Activated naive CD8-positive, alpha-beta T cell treated with anti-CD3 and anti-CD28 coated beads for 36 hours (primary cell): ENCODE measurements around the gene ERICH2. TPM values are rescaled to one million over a fixed set of nuclear protein-coding genes. Genes with fewer than 3 reads are reported as not detected.

Experiments used
- DNase-seq: peaks from one replicate; pipeline ENCODE4 v3.0.0; 2021
- H3K27ac Mint-ChIP-seq: one replicate; pipeline ENCODE4 v1.8.0; 2022; ENCODE audit warnings: mild to moderate bottlenecking, moderate library complexity, mixed read lengths
- H3K27me3 Mint-ChIP-seq: one replicate; pipeline ENCODE4 v1.8.0; 2022; ENCODE audit warnings: mild to moderate bottlenecking, mixed read lengths
- H3K36me3 Mint-ChIP-seq: one replicate; pipeline ENCODE4 v1.8.0; 2021; ENCODE audit warnings: mild to moderate bottlenecking, mixed read lengths
- H3K4me1 Mint-ChIP-seq: one replicate; pipeline ENCODE4 v1.8.0; 2021; ENCODE audit warnings: mixed read lengths
- H3K4me3 Mint-ChIP-seq: one replicate; pipeline ENCODE4 v1.8.0; 2022; ENCODE audit warnings: mild to moderate bottlenecking, moderate library complexity, mixed read lengths
- H3K9me3 Mint-ChIP-seq: one replicate; pipeline ENCODE4 v1.8.0; 2022; ENCODE audit warnings: mixed read lengths
- total RNA-seq, 2 experiments: library from RNA; stranded (reverse); gene quantifications; one replicate each; pipeline ENCODE4 v1.2.3, GENCODE V29; 2021

The ERICH2 gene
- total RNA-seq, 2 experiments from 2014 or later: 0.40 TPM; not detected in 1

DNA sequence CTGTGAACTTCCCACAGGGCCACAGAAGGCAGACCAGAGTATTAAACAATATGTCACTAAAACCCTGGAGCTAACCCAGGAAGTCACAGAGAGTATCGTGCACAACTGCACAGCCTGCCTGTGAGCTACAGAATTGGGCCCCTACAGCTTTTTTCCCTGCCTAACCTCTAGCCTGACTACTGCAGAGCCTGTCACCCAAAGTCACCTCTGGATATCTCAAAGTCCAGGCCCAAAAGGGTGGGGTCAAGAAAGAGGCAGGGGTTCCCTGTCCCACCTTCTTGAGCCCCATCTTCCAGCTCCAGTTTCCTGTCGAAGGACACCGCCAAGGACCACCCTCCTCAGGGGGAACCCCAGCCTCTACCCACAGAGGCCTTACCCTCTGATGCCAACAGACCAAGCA is 60.0 kb downstream of the ERICH2 start:
- no peak overlapping the region for H3K4me3 Mint-ChIP-seq
- H3K27me3 Mint-ChIP-seq: peaks cover 63% of the 10 kb centered on the region
- no peaks in the 10 kb centered on the region for H3K36me3 Mint-ChIP-seq
- H3K9me3 Mint-ChIP-seq: no peaks in the 10 kb centered on the region
- no peak overlapping the region for H3K27ac Mint-ChIP-seq
- no peak for DNase-seq
- peaks cover 4% of the 10 kb centered on the region for H3K4me1 Mint-ChIP-seq

GRCh38 chr2:170831115-170831514 is 60.9 kb downstream of the ERICH2 start:
- Mint-ChIP-seq H3K36me3 (no peaks in the 10 kb centered on the region), H3K4me3 (no peak overlapping the region), H3K27me3 (peaks cover 61% of the 10 kb centered on the region), H3K27ac (no peak overlapping the region), H3K4me1 (peaks cover 4% of the 10 kb centered on the region), H3K9me3 (no peaks in the 10 kb centered on the region)
- DNase-seq: no peak

DNA sequence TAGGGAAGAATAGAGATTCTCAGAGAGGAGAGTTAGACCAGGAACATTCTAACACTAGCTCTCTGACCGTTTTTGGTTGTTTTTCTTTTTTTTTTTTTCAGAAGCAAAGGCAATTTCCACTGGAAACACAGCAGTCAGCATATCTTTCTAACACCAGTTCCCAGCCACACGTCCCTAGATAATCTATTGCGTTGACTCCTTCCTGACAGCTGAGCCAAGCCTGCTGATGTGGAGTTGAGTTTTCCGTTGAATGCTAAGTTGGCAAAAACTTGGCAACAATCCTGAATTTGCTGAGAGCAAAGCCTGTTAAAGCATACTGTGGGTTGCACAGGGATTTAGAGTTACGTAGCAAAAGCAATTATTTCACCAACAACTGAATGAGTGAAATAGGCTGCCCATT is 65.8 kb downstream of the ERICH2 start:
- Mint-ChIP-seq H3K27me3 (peaks cover 25% of the 10 kb centered on the region), H3K27ac (no peak overlapping the region)

DNA sequence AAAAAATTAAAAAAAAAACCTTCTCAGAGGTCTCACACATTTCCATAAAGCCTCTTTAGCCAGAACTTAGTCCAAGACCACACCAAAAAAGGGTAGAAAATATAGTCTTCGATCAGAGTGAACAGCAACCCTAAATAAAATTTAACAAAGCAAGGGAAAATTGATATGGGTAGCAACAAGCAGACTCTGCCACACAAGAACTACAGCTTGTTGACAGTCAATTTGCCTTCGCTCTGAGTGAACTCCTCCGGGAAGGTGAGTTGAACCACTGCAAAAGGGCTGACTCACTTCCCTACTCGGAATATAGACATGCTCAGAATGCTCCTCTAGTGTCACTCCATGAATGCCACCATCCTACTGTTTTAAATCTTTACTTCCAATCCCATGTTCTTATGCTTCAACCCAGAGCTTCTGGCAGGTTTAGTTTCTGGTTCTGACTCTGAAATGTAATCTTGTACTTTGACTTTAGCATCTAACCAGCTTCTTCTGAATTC is 70.6 kb downstream of the ERICH2 start:
- Mint-ChIP-seq H3K27ac (no peak overlapping the region), H3K9me3 (no peaks in the 10 kb centered on the region), H3K36me3 (peaks cover 3% of the 10 kb centered on the region), H3K4me1 (peaks cover 18% of the 10 kb centered on the region), H3K27me3 (peaks cover 15% of the 10 kb centered on the region), H3K4me3 (no peak overlapping the region)
- DNase-seq: no peak

More for the DNA sequence above, 65.8 kb downstream of the ERICH2 start:
- H3K4me3 Mint-ChIP-seq: no peak overlapping the region
- peaks cover 4% of the 10 kb centered on the region for H3K4me1 Mint-ChIP-seq
- no peak for DNase-seq
- peaks cover 3% of the 10 kb centered on the region for H3K36me3 Mint-ChIP-seq
- H3K9me3 Mint-ChIP-seq: no peaks in the 10 kb centered on the region

DNA sequence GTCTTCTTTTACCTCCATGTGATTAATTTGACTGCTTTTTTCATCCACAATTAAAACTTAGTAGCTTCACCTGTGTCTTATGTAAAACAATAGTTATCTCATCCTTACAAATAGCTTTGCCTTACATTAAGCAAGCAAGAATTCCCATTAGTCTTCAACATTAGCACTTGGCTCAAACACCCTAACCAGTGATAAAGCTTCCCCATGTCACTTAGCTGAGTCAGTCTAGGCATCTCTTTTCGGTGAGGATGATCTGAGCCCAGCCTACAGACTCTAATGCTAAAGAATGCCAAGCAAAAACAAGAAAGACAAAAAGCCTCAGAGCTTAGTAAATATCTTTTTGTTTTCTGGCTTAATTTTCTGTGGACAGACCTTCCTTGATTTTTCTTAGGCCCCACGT is 72.6 kb downstream of the ERICH2 start:
- Mint-ChIP-seq H3K27me3 (peaks cover 14% of the 10 kb centered on the region), H3K4me3 (no peak overlapping the region), H3K36me3 (peaks cover 3% of the 10 kb centered on the region), H3K27ac (no peak overlapping the region), H3K9me3 (no peaks in the 10 kb centered on the region), H3K4me1 (peaks cover 18% of the 10 kb centered on the region)
- no peak for DNase-seq

DNA sequence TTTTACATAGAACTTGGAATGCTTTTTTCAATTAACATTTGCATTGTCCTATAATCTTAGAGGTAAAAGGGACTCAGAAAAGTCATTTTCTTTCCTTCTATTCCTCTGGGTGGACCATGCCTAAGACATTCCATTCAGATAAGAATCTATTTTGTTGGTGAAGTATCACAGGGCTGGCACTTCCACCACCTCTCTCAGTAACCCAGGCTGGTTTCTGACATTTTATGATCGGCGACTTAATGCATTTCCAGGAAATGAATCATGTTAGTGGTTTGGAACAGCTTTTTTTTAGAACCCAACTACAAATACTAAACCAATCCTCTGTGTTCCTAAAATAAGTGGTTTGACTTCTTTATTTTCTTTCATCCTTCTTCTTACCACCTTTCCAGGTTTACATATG is 73.5 kb downstream of the ERICH2 start:
- H3K4me3 Mint-ChIP-seq: no peak overlapping the region

GRCh38 chr2:170845343-170845742 is 75.2 kb downstream of the ERICH2 start:
- Mint-ChIP-seq H3K27ac (no peak overlapping the region), H3K9me3 (no peaks in the 10 kb centered on the region), H3K4me1 (peaks cover 18% of the 10 kb centered on the region), H3K36me3 (peaks cover 2% of the 10 kb centered on the region), H3K27me3 (peaks cover 4% of the 10 kb centered on the region), H3K4me3 (no peak overlapping the region)
- no peak for DNase-seq

More for the DNA sequence above, 73.5 kb downstream of the ERICH2 start:
- DNase-seq: no peak
- H3K27ac Mint-ChIP-seq: peak overlapping the region; percentile 45
- H3K4me1 Mint-ChIP-seq: peaks cover 18% of the 10 kb centered on the region
- H3K36me3 Mint-ChIP-seq: peaks cover 3% of the 10 kb centered on the region
- no peaks in the 10 kb centered on the region for H3K9me3 Mint-ChIP-seq
- H3K27me3 Mint-ChIP-seq: peaks cover 11% of the 10 kb centered on the region

DNA sequence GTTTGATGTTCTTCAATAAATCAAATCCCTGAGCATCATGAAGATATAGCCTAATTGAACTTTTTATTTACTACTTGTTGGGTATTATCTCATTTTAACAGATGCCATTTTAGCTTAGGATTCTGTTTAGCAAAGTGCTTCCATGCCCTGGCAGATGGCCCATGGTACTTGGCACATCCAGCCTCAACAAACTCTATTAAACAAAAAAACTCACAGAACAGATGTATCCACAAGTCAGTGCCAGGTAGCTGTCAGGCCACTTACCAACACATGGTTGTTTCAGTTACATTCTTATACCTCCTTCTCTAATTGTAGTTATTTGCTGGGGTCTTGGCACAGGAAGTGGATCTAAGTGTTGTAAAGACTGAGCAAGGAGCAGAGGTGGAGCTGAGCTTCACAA is 76.1 kb downstream of the ERICH2 start:
- Mint-ChIP-seq H3K27ac (no peak overlapping the region), H3K9me3 (no peaks in the 10 kb centered on the region)
- DNase-seq: no peak

GRCh38 chr2:170847716-170848115 is 77.5 kb downstream of the ERICH2 start:
- no peak overlapping the region for H3K4me3 Mint-ChIP-seq

More for the DNA sequence above, 76.1 kb downstream of the ERICH2 start:
- Mint-ChIP-seq H3K27me3 (peaks cover 4% of the 10 kb centered on the region), H3K4me1 (peaks cover 18% of the 10 kb centered on the region), H3K36me3 (no peaks in the 10 kb centered on the region), H3K4me3 (no peak overlapping the region)

More at GRCh38 chr2:170847716-170848115, 77.5 kb downstream of the ERICH2 start:
- no peak overlapping the region for H3K27ac Mint-ChIP-seq
- no peak for DNase-seq
- no peaks in the 10 kb centered on the region for H3K36me3 Mint-ChIP-seq
- H3K27me3 Mint-ChIP-seq: peaks cover 4% of the 10 kb centered on the region
- H3K4me1 Mint-ChIP-seq: peaks cover 16% of the 10 kb centered on the region
- no peaks in the 10 kb centered on the region for H3K9me3 Mint-ChIP-seq

Other genes with a start within 250 kb of the ERICH2 start
- not detected for gene SP5, start 55.0 kb upstream of the ERICH2 start, total RNA-seq
- gene GAD1, start 46.5 kb downstream of the ERICH2 start, total RNA-seq: 1 to 10 TPM in 1 of 2 experiments, under 1 TPM in 1; 0.74 to 1.0 TPM
- 10 to 100 TPM; 84.5 to 95.0 TPM for gene GORASP2, start 158.9 kb downstream of the ERICH2 start, total RNA-seq